ENCODE data around the gene G2E3. TPM values are rescaled to one million over a fixed set of nuclear protein-coding genes. Genes with fewer than 3 reads are reported as not detected.

The G2E3 gene, protein sequence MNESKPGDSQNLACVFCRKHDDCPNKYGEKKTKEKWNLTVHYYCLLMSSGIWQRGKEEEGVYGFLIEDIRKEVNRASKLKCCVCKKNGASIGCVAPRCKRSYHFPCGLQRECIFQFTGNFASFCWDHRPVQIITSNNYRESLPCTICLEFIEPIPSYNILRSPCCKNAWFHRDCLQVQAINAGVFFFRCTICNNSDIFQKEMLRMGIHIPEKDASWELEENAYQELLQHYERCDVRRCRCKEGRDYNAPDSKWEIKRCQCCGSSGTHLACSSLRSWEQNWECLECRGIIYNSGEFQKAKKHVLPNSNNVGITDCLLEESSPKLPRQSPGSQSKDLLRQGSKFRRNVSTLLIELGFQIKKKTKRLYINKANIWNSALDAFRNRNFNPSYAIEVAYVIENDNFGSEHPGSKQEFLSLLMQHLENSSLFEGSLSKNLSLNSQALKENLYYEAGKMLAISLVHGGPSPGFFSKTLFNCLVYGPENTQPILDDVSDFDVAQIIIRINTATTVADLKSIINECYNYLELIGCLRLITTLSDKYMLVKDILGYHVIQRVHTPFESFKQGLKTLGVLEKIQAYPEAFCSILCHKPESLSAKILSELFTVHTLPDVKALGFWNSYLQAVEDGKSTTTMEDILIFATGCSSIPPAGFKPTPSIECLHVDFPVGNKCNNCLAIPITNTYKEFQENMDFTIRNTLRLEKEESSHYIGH
- total RNA-seq = 20.5 TPM

DNA sequence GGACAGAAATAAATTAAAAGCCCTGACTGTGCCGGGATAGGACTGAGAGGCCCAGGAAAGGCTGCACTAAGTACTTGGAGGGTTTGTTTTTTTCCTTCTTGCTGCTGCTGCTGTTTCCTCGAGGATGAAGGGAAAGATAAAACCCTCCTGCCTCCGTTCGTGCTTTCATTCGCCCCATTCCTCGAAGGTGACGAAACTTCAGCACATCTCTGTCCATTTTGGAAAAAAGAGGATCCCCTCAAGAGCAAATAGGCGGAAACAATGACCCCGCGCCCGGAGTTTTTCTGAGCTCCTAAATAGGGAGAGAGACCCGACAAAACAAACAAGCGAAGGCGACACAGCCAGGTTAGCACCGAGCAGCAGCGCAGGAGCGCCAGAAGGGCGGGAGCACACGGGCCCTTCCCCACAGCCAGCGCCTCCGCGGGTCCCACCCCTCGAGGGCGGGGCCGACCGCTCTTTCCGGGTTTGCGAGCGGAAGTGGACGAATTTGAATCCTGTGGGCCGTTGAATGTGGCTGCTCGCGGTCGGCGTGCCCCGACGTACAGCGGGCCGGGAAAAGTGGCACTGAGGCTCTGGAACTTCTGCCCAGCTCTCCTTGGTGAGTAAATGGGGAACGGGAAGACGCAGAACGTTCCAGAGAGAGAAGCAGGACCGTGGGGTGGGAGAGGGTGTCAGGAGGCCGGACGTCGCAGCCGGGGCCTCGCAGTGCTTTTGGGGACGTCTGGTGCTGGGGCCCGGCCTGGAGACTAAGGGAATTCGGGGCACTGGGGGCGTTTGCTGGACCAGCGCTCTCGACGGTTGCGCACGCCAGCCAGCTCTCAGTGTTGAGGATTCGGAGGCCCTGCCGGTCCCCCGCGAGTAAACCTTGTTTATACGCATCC is at the start of gene G2E3:
Gene G2E3 (plus strand): TSS at position 484 of the 881 bp plus-strand sequence. CDS start 21,922 bp downstream, outside the sequence.
- TF ChIP-seq, protein P1, sequence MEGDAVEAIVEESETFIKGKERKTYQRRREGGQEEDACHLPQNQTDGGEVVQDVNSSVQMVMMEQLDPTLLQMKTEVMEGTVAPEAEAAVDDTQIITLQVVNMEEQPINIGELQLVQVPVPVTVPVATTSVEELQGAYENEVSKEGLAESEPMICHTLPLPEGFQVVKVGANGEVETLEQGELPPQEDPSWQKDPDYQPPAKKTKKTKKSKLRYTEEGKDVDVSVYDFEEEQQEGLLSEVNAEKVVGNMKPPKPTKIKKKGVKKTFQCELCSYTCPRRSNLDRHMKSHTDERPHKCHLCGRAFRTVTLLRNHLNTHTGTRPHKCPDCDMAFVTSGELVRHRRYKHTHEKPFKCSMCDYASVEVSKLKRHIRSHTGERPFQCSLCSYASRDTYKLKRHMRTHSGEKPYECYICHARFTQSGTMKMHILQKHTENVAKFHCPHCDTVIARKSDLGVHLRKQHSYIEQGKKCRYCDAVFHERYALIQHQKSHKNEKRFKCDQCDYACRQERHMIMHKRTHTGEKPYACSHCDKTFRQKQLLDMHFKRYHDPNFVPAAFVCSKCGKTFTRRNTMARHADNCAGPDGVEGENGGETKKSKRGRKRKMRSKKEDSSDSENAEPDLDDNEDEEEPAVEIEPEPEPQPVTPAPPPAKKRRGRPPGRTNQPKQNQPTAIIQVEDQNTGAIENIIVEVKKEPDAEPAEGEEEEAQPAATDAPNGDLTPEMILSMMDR (IDR thresholded peaks at IDR 0.05) = no peak
- no peaks in the 10 kb centered on the region for H3K9me3 ChIP-seq
- peak; percentile 43 to 91 for DNase-seq (ENCODE audit: low spot score in 2 of 2)
- H3K4me3 ChIP-seq = peak within 1 kb of the TSS; percentile 90 to 98
- intact Hi-C loops (cut with DNase I) = loop anchor here (2.0 kb wide), 1 partner anchor 64 kb away; the partner anchor contains the start of gene SCFD1
- no peaks in the 10 kb centered on the region for H3K36me3 ChIP-seq
- peaks cover 0 to 5% of the 10 kb centered on the region in 2 donors for H3K4me1 ChIP-seq
- no peaks in the 10 kb centered on the region for H3K27me3 ChIP-seq
- peak within 1 kb of the TSS; percentile 74 to 82 for H3K27ac ChIP-seq

DNA sequence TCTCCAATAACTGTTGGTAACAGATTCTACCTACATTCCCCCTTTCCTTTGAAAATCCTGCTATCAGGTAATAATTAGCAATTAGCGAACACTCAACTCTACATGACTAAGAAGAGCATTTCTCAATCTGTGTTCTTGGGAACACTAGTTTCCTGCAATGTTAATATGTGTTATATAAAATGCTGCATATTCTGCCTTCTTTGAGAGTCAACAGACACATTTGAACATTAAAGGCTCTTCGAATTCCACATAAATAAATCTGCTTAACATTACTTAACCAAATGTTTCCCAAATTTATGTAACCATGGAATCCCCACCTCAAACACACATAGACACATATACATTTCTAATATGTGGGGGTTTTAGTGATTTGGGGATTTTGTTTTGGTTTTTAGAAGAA is 41.2 kb upstream of the G2E3 start:
- H3K4me3 ChIP-seq = no peak overlapping the region
- TF ChIP-seq, protein P1 (IDR thresholded peaks at IDR 0.05) = no peak
- H3K27ac ChIP-seq = no peak overlapping the region
- no peak for DNase-seq (ENCODE audit: low spot score in 2 of 2)
- no peaks in the 10 kb centered on the region for H3K36me3 ChIP-seq
- intact Hi-C loops (cut with DNase I) = no loop called here
- no peaks in the 10 kb centered on the region for H3K27me3 ChIP-seq
- H3K4me1 ChIP-seq = no peaks in the 10 kb centered on the region
- H3K9me3 ChIP-seq = no peaks in the 10 kb centered on the region

DNA sequence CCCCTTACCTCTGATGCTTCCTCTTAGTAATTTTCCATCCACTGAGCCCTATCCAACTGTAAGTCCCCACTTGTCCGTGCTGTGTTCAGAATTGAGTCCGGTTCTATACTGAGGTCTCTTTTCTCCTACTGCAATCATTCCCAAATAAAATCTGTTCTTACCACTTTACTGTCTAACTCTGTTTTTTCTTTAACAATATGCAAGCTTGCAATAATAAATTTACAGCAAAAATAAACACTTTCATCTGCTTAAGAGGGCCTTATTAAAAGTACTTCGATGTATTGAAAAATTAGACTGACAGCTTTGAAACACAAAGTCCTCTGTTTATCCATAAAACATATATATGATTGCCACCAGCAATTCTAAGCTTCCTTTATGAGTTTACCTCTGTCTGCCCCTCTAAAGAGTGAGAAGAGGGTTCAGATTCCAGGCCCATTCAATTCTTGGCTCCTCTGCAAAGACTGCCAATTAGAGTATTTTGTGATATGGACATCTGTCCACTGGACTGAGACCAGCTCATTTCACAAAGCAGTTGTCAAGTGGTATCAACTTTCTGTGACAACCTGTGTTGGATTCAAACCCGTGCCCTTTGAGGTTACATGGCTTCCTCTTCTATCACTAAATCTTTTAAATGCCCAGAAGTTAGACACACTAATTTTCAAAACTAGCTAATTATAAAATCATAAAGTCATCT is 39.9 kb upstream of the G2E3 start:
- TF ChIP-seq, protein P1 (IDR thresholded peaks at IDR 0.05) = no peak
- no peaks in the 10 kb centered on the region for H3K27me3 ChIP-seq
- DNase-seq (ENCODE audit: low spot score in 2 of 2) = no peak
- H3K9me3 ChIP-seq = no peaks in the 10 kb centered on the region
- H3K4me1 ChIP-seq = no peaks in the 10 kb centered on the region
- H3K36me3 ChIP-seq = no peaks in the 10 kb centered on the region
- intact Hi-C loops (cut with DNase I) = no loop called here
- H3K4me3 ChIP-seq = no peak overlapping the region
- no peak overlapping the region for H3K27ac ChIP-seq

DNA sequence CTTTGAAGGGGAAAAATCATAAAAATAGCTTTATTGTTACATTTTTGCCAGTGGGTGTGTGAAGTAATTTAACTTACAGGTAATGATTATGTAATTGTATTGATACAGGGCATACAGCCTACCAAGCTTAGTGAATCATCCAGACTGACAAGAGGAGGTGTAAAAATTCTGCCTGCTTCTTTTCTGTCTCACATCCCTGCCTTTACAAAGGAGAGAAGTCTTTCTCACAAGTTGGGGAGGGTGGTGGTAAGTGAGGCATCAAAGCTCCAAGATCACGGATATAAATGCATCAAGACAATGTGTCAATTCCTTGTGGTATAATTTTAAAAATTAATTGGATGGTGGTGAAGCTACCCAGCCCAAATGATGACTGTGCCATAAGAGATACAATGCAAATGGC is 39.0 kb upstream of the G2E3 start:
- TF ChIP-seq, protein P1 (IDR thresholded peaks at IDR 0.05) = no peak
- DNase-seq (ENCODE audit: low spot score in 2 of 2) = no peak
- H3K36me3 ChIP-seq = no peaks in the 10 kb centered on the region
- intact Hi-C loops (cut with DNase I) = no loop called here
- H3K4me1 ChIP-seq = no peaks in the 10 kb centered on the region
- no peak overlapping the region for H3K4me3 ChIP-seq
- H3K27me3 ChIP-seq = no peaks in the 10 kb centered on the region
- H3K9me3 ChIP-seq = no peaks in the 10 kb centered on the region
- no peak overlapping the region for H3K27ac ChIP-seq

DNA sequence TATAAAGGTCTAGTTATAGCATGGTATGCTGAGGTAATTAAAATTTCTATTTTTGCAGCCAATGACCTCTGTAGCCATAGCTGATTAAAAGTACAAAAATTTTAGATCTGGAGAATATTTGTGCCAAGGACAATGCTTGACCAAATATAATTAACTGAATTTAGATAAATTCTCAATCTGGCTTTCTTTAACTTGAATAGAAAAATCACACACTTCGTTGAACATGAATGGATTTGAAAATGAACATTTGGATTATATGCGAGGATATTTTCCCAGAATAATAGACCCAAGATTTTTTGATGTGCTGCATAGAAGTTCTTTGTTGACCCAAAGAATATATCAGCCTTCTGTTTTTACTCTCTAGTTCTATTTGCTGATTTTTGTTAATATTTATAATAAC is 38.4 kb upstream of the G2E3 start:
- no peak for DNase-seq (ENCODE audit: low spot score in 2 of 2)
- Histone ChIP-seq H3K9me3 (no peaks in the 10 kb centered on the region), H3K27ac (no peak overlapping the region), H3K4me1 (no peaks in the 10 kb centered on the region), H3K27me3 (no peaks in the 10 kb centered on the region), H3K4me3 (no peak overlapping the region), H3K36me3 (no peaks in the 10 kb centered on the region)
- TF ChIP-seq, protein P1 (IDR thresholded peaks at IDR 0.05) = no peak
- intact Hi-C loops (cut with DNase I) = no loop called here

Data from ascending aorta (tissue), 2 donors.